ENCODE results near the gene GOPC. TPM values are rescaled to one million over a fixed set of nuclear protein-coding genes. Genes with fewer than 3 reads are reported as not detected.

GOPC gene
- total RNA-seq, 1 experiment from 2014 or later, result 24.2 TPM

Other genes with a start within 250 kb of the GOPC start
- gene ROS1, start 176.6 kb downstream of the GOPC start, total RNA-seq (2021; ENCODE audit: unreplicated experiment), result not detected
- gene DCBLD1, start 119.8 kb downstream of the GOPC start, total RNA-seq (2021; ENCODE audit: unreplicated experiment), result 19.5 TPM
- gene NUS1, start 73.0 kb upstream of the GOPC start, total RNA-seq (2021; ENCODE audit: unreplicated experiment), result 46.2 TPM